Common myeloid progenitor, CD34-positive (primary cell): Measurements from ENCODE around the gene SPATA9.
"Not testable (repeated sequence)": the region's sequence is repeated elsewhere in the genome, so short reads cannot be mapped to it uniquely, and the experiment has no call there.

Experiments
- CTCF ChIA-PET: fragments of 350-600 bp; sonication (Branson Sonifier 250); formaldehyde crosslinking; loops from one replicate; lab custom pipeline; 2021; ENCODE audit warnings: antibody characterized with exemption; lab: Charles Lee
- POLR2A ChIA-PET: fragments of 350-600 bp; sonication (Branson Sonifier 250); formaldehyde crosslinking; loops from one replicate; lab custom pipeline; 2021; ENCODE audit warnings: antibody characterized with exemption; lab: Charles Lee
- DNase-seq, 3 donors: peaks; one replicate each; pipeline versions ENCODE4 v3.0.0 to v3.0.0-alpha.2; 2013
- H3K27ac ChIP-seq, 2 experiments: 1 replicate in 1 of 2; 2 replicates in 1 of 2; pipeline ENCODE4 v1.7.0; 2013; ENCODE audit warnings: inconsistent platforms in 2 of 2, low read length in 2 of 2, mild to moderate bottlenecking in 2 of 2, low read depth in 1 of 2, moderate library complexity in 1 of 2; ENCODE audit not compliant: severe bottlenecking in 2 of 2, insufficient read depth in 1 of 2, poor library complexity in 1 of 2
- H3K27me3 ChIP-seq, 5 experiments: replicated peaks in 2 of 5; 1 replicate in 3 of 5; 2 replicates in 2 of 5; pipeline versions ENCODE4 v1.6.1 to v1.7.0; 2013; ENCODE audit warnings: low read length in 4 of 5, mild to moderate bottlenecking in 2 of 5, moderate library complexity in 2 of 5, inconsistent platforms in 1 of 5; ENCODE audit not compliant: insufficient read depth in 5 of 5, control insufficient read depth in 4 of 5
- H3K36me3 ChIP-seq, 4 experiments: 1 replicate in 2 of 4; 2 replicates in 2 of 4; pipeline versions ENCODE4 v1.6.1 to v1.7.0; 2013; ENCODE audit warnings: low read length in 3 of 4, control low read depth in 1 of 4, mild to moderate bottlenecking in 1 of 4; ENCODE audit not compliant: control insufficient read depth in 4 of 4, insufficient read depth in 4 of 4
- H3K4me1 ChIP-seq, 4 experiments: 1 replicate in 3 of 4; 2 replicates in 1 of 4; pipeline versions ENCODE4 v1.6.1 to v1.7.1; 2013; ENCODE audit warnings: low read length in 3 of 4, mild to moderate bottlenecking in 3 of 4, control low read depth in 1 of 4, inconsistent platforms in 1 of 4, moderate library complexity in 1 of 4; ENCODE audit not compliant: control insufficient read depth in 4 of 4, insufficient read depth in 4 of 4; ENCODE audit errors: control extremely low read depth in 1 of 4
- H3K4me3 ChIP-seq, 7 experiments: 1 replicate in 4 of 7; 2 replicates in 3 of 7; pipeline versions ENCODE4 v1.5.1 to v1.7.0; 2013; ENCODE audit warnings: mild to moderate bottlenecking in 7 of 7, low read length in 6 of 7, moderate library complexity in 6 of 7, inconsistent platforms in 2 of 7, low read depth in 2 of 7, control low read depth in 1 of 7; ENCODE audit not compliant: insufficient read depth in 4 of 7, control insufficient read depth in 1 of 7; ENCODE audit errors: extremely low read depth in 1 of 7
- H3K9me3 ChIP-seq, 5 experiments: 1 replicate in 4 of 5; 2 replicates in 1 of 5; pipeline versions ENCODE4 v1.6.1 to v1.7.1; 2013; ENCODE audit warnings: low read length in 4 of 5, mild to moderate bottlenecking in 2 of 5, inconsistent platforms in 1 of 5, low read depth in 1 of 5, moderate library complexity in 1 of 5; ENCODE audit not compliant: control insufficient read depth in 4 of 5, insufficient read depth in 2 of 5; ENCODE audit errors: control extremely low read depth in 1 of 5
- WGBS: methylation state at CpG from one replicate; pipeline ENCODE4 v1.1.5; 2013; ENCODE audit not compliant: insufficient coverage; 5-methylcytosine and 5-hydroxymethylcytosine counted together

SPATA9 gene

DNA sequence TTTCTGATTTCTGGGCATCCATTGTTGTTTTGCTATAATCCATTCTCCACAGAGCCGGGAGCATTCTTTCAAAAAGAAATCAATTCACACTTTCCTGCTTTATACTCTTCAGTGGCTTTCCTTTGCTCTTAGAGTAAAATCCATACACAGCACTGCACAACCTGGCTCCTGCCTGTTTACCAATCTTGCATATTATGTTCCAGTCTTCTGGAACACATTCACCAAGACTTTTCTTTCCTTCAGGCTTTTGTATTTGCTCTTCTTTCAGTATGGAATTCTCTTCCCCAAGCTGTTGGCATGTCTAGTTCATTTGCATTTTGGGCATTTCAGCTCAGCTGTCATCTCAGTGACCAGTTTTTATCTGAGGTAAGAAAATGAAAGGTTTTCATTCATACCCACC lies 29.9 kb downstream of the SPATA9 start:
- H3K27ac ChIP-seq, result no peak overlapping the region
- CTCF ChIA-PET, result interaction anchor here (1.1 to 3.3 kb wide), 5 partner anchors 10 to 128 kb away, joined by 3 to 21 read pairs (median 5); no protein-coding TSS in a partner anchor
- no peak for DNase-seq
- H3K27me3 ChIP-seq, result no peaks in the 10 kb centered on the region
- H3K9me3 ChIP-seq, result no peaks in the 10 kb centered on the region
- WGBS, result 100% methylated on average over 1 of the region's 1 CpG
- no peak overlapping the region for H3K4me3 ChIP-seq
- POLR2A ChIA-PET, result no interaction called here
- peaks cover under 1 to 13% (median 10%) of the 10 kb centered on the region in 4 experiments for H3K4me1 ChIP-seq
- H3K36me3 ChIP-seq, result peaks cover 0 to 9% (median 4%) of the 10 kb centered on the region in 4 experiments

DNA sequence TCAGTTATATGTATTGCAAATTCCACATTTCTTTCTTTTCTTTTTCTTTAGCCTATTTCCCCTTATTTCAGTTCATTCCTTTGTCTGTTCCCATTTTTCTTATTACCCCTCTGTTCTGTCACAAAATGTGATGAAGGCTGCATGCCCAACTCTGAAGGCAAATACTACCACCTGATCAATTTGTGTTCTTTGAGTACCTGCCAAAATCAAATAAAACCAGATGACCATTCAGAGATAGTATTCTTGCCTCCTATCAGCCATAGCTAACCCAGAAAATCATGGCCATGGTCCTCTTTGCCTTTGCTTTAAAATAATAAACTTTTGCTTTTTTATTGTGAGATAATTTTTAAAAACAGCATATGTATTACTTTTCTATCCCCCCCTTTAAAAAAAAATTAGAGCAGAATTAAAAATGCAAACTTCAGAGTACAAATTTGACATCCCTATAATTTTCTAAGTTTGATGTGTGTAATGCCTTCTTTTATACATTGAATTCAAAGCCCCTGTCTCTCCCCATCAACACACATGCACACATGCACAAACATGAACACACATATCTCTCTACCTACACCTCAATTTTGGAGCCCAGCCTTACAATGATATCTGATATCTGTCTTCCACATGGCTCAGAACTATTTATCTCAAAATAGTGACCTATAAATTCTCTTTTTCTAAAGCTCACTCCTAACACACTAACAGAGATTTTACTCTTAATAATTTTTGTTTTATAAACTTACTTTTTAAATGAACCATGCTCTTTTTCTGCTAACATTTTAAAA lies 32.8 kb downstream of the SPATA9 start:
- no peaks in the 10 kb centered on the region for H3K27me3 ChIP-seq
- peaks cover 12 to 24% (median 20%) of the 10 kb centered on the region in 4 experiments for H3K4me1 ChIP-seq
- H3K4me3 ChIP-seq, result no peak overlapping the region
- H3K9me3 ChIP-seq, result no peaks in the 10 kb centered on the region
- ChIA-PET POLR2A (no interaction called here), CTCF (interaction anchor here (1.2 to 1.6 kb wide), 2 partner anchors 20 to 76 kb away, joined by 3 to 4 read pairs; no protein-coding TSS in a partner anchor)
- peaks cover 0 to 9% (median 3%) of the 10 kb centered on the region in 4 experiments for H3K36me3 ChIP-seq
- no peak for DNase-seq
- peak overlapping the region in 1 of 2 experiments; percentile 58 for H3K27ac ChIP-seq

DNA sequence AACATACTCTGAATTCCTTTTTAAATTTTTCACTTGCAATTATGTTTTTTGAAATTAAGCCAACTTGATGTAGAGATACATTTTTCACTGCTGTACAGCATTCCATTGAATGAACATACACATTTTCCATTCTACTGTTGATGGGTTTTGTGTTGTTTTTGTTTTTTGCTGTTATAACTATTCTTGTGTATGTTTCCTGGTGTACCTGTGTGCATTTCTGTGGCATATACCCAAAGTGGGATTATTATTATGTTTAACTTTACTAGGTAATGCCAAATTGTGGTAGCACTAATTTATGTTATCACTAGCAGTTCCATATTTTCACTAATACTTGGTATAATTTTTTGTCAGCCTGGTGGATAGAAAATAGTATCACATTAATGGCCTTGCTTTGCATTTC lies 33.5 kb downstream of the SPATA9 start:
- H3K9me3 ChIP-seq, result no peaks in the 10 kb centered on the region
- H3K27ac ChIP-seq, result peak overlapping the region in 1 of 2 experiments; percentile 83
- H3K4me1 ChIP-seq, result peaks cover 12 to 26% (median 20%) of the 10 kb centered on the region in 4 experiments
- no peak overlapping the region for H3K4me3 ChIP-seq
- ChIA-PET CTCF (interaction anchor here (0.9 kb wide), 1 partner anchor 15 kb away, joined by 5 read pairs; no protein-coding TSS in a partner anchor), POLR2A (interaction anchor here (0.8 kb wide), 1 partner anchor 23 kb away, joined by 3 read pairs; no protein-coding TSS in a partner anchor)
- DNase-seq, result no peak
- no peaks in the 10 kb centered on the region for H3K27me3 ChIP-seq
- H3K36me3 ChIP-seq, result peaks cover 0 to 9% (median 3%) of the 10 kb centered on the region in 4 experiments

DNA sequence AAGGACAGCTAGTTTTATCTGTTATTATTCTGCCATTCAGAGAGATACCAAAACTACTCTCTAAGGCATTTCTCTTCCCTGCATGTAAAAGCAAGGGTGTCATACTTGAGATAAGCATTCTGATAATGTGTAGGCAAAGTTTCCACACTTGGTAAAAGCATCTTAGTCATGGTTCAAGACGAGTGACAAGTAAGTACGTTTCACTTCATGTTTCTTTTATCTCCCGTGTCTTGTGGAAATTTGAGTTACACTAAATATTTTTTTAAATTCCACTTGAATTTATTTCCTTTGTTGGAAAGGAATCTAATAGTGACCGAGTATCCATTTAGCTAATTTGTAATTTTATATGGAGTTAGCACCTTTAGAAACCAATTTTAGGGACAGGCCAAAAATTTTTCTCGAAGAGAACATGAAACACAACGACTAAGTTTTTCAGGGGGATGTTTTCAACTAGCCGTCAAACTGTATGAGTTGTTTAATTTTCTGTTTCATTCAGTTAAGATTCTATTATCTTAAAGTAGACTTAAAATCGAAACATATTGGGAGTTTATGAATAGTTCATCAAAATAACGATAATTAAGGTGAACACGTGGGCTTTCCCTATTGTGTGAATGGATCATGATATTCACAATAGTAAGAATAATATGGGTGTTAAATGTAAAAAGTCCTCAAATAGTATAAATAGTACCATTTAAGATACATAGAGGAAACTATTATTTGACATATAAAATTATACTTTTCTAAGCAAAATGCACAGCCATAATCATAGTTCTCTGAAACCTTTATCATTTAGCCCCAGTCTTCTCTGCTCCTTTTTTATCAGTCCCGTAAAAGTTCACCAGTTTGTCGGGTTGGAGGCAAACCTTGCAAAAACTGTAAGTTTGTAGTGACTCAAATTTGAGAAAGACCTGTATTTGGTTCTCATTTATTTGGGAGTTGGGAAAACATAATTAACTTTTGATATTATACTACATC lies 34.6 kb downstream of the SPATA9 start:
- peak in 2 of 3 donors; percentile 61 to 83 for DNase-seq
- peak overlapping the region; percentile 17 to 83 for H3K27ac ChIP-seq
- peaks cover 12 to 31% (median 20%) of the 10 kb centered on the region in 4 experiments for H3K4me1 ChIP-seq
- 100% methylated on average over 2 of the region's 12 CpGs for WGBS
- ChIA-PET CTCF (interaction anchor here (0.9 to 3.8 kb wide), 7 partner anchors 9 to 184 kb away, joined by 3 to 21 read pairs (median 9); no protein-coding TSS in a partner anchor), POLR2A (interaction anchor here (0.6 to 0.8 kb wide), 2 partner anchors 24 to 44 kb away, joined by 3 read pairs; no protein-coding TSS in a partner anchor)
- no peaks in the 10 kb centered on the region for H3K9me3 ChIP-seq
- H3K4me3 ChIP-seq, result peak overlapping the region in 3 of 7 experiments; percentile 3 to 76 (median 64)
- peaks cover 0 to 6% (median 0%) of the 10 kb centered on the region in 4 experiments for H3K36me3 ChIP-seq
- no peaks in the 10 kb centered on the region for H3K27me3 ChIP-seq

DNA sequence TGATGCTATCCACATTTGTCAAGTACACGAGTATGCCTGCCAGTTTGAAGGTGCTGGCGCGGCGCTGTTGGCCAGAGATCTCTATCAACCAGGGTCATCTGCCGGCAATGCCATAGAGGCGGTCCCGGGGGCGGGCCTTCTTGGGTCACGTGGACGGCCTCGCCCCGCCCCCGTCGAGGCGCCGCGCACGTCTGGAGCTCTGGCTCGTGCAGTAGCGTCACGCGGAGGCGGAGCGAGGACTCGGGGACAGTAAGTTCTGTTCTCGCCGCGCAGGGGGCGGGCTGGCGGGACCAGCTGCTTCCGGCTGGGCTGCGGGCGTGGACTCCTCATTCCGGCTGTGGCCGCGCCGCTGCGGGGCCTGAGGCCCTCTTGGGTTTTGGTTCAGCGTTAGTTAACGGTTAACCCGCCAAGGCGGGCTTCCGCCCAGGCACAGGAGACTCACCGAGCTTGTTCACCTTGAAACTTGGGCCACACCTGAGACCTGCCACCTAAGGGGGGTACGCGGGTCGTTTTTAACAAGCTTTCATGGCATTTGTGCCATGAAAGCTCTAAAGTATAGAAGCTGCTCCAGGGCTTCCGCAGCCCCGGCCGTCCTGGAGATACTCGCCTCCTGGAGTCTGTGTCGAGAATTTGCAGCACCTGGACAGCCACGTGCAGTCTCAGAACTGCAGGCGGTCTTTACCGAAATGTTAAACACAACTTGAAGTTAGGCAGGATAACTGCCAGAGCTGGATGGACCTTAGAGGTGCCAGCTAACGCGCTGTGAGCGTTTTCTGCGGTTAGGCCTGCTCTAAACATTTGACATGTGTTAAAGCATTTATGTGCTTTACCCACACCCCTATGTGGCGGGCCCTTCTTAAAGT lies 36.0 kb downstream of the SPATA9 start, which contains the start of gene RFESD:
TSS of gene RFESD (plus strand) at position 209 of the 863 bp plus-strand sequence. CDS start 5,495 bp downstream, outside the sequence.
- under 1% methylated on average over 59 of the region's 60 CpGs for WGBS
- H3K4me1 ChIP-seq, result peaks cover 12 to 31% (median 20%) of the 10 kb centered on the region in 4 experiments
- H3K27ac ChIP-seq, result peak within 1 kb of the TSS; percentile 60 to 83
- ChIA-PET POLR2A (interaction anchor here (0.6 to 1.3 kb wide), 5 partner anchors 9 to 92 kb away, joined by 3 to 5 read pairs (median 4); partner anchors contain the start of genes ARSK, RHOBTB3 and SKIC3), CTCF (interaction anchor here (0.6 to 3.8 kb wide), 19 partner anchors 11 to 1002 kb away, joined by 3 to 27 read pairs (median 3); no protein-coding TSS in a partner anchor)
- peak within 1 kb of the TSS; percentile 13 to 76 (median 63) for H3K4me3 ChIP-seq
- no peaks in the 10 kb centered on the region for H3K27me3 ChIP-seq
- peak; percentile 97 to 99 (median 99) for DNase-seq
- H3K36me3 ChIP-seq, result no peaks in the 10 kb centered on the region
- no peaks in the 10 kb centered on the region for H3K9me3 ChIP-seq

DNA sequence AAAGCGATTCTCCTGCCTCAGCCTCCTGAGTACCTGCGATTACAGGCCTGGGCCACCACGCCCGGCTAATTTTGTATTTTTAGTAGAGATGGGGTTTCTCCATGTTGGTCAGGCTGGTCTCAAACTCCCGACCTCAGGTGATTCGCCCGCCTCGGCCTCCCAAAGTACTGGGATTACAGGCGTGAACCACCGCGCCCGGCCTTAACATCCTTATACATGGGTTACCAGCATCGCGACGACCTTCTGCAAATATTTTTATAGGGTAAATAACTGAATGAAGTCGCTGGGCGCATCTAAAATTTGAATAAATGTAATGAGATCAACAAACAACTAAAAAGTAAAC lies 36.6 kb downstream of the SPATA9 start:
- ChIA-PET POLR2A (interaction anchor here (1.2 to 1.3 kb wide), 3 partner anchors 9 to 91 kb away, joined by 3 to 5 read pairs (median 4); partner anchors contain the start of genes ARSK, RHOBTB3 and SKIC3), CTCF (interaction anchor here (0.9 to 3.8 kb wide), 14 partner anchors 10 to 969 kb away, joined by 3 to 27 read pairs (median 4); no protein-coding TSS in a partner anchor)
- not testable (repeated sequence) for H3K9me3 ChIP-seq, H3K27me3 ChIP-seq, H3K27ac ChIP-seq, H3K36me3 ChIP-seq, DNase-seq
- peaks cover 12 to 31% (median 20%) of the 10 kb centered on the region in 4 experiments for H3K4me1 ChIP-seq
- H3K4me3 ChIP-seq, result peak overlapping the region in 4 of 7 experiments; percentile 63 to 76 (median 69)
- WGBS, result 96% methylated on average over 12 of the region's 17 CpGs
